Nephron (organoid): ENCODE data around the gene THSD4.
A peak's percentile ranks its signal among the peaks of the same experiment; 100 is the strongest.

Source experiments
- H3K27ac Mint-ChIP-seq, 3 experiments: 2 replicates each; pipeline ENCODE4 v1.8.0; 2020; ENCODE audit warnings: mixed read lengths in 3 of 3, mild to moderate bottlenecking in 2 of 3, moderate library complexity in 1 of 3
- H3K27me3 Mint-ChIP-seq: 2 replicates; pipeline ENCODE4 v1.8.0; 2021; ENCODE audit warnings: low read depth, mild to moderate bottlenecking, moderate library complexity, mixed read lengths
- H3K36me3 Mint-ChIP-seq: 2 replicates; pipeline ENCODE4 v1.8.0; 2020; ENCODE audit warnings: low read depth, mixed read lengths
- H3K4me1 Mint-ChIP-seq: 2 replicates; pipeline ENCODE4 v1.8.0; 2020; ENCODE audit warnings: mixed read lengths
- H3K4me3 Mint-ChIP-seq, 3 experiments: 2 replicates each; pipeline ENCODE4 v1.8.0; 2020; ENCODE audit warnings: mild to moderate bottlenecking in 3 of 3, mixed read lengths in 3 of 3, moderate library complexity in 2 of 3
- H3K9me3 Mint-ChIP-seq: 2 replicates; pipeline ENCODE4 v1.8.0; 2020; ENCODE audit warnings: mixed read lengths
- TF ChIP-seq, protein P1 (sequence below), 3 experiments: fragments of 200-600 bp; sonication (generic); IDR thresholded peaks; one replicate each; pipeline ENCODE4 v1.5.0; 2021; ENCODE audit warnings: antibody characterized with exemption in 3 of 3; ENCODE audit not compliant: unreplicated experiment in 3 of 3

Gene THSD4

DNA sequence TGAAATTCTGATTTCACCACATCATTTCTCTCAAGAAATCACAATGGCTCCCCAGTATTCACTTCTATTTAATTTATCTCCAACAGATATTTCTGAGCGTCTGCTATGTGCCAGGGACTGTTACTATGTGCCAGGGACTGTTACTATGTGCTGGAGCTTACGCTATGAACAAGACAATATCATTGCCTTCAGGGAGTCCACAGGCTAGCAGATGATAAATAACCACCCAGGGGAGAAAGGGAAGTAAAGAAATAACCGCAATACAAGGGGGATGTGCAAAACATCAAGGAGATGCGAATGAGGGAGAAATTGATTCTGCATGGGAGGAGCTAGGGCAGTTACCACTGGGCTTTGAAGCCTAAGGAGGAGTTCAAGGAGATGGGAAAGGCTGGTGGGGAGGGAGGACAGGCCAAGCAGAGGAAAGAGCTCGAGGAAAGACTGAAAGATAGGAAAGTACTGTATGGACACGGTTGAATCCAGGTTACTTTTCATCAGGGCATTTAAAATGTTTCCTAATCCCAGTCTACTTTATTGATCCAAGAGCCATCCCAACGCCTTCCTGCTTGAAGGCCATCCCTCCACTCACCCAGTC, 2.5 kb downstream of the THSD4 start:
- H3K4me1 Mint-ChIP-seq: peaks cover 39% of the 10 kb centered on the region
- H3K27ac Mint-ChIP-seq: no peak overlapping the region
- H3K36me3 Mint-ChIP-seq: no peaks in the 10 kb centered on the region
- peak overlapping the region; percentile 46 to 65 (median 52) for H3K4me3 Mint-ChIP-seq
- TF ChIP-seq, protein P1, sequence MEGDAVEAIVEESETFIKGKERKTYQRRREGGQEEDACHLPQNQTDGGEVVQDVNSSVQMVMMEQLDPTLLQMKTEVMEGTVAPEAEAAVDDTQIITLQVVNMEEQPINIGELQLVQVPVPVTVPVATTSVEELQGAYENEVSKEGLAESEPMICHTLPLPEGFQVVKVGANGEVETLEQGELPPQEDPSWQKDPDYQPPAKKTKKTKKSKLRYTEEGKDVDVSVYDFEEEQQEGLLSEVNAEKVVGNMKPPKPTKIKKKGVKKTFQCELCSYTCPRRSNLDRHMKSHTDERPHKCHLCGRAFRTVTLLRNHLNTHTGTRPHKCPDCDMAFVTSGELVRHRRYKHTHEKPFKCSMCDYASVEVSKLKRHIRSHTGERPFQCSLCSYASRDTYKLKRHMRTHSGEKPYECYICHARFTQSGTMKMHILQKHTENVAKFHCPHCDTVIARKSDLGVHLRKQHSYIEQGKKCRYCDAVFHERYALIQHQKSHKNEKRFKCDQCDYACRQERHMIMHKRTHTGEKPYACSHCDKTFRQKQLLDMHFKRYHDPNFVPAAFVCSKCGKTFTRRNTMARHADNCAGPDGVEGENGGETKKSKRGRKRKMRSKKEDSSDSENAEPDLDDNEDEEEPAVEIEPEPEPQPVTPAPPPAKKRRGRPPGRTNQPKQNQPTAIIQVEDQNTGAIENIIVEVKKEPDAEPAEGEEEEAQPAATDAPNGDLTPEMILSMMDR (IDR thresholded peaks at IDR 0.05; ENCODE audit: unreplicated experiment in 3 of 3): no peak
- no peaks in the 10 kb centered on the region for H3K9me3 Mint-ChIP-seq
- H3K27me3 Mint-ChIP-seq: peaks cover 64% of the 10 kb centered on the region

DNA sequence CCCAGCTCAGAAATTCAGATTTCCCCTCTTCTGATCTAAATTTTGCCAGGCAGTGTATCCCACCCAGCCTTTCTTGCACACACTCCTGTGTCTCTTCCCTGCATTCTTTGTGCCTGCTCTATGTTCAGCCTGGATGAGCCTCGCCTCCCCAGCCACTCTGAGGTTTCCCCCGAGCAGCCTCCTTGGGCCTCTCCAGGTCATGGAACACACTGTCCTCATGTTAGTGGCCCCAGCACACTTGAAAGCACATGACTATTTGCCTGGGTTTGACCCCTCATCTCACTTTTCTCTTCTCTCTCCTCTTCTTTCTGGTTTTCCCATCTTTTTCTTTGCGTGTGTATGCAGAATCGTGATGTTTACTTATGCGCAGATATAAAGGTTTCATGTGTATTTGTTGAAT, 3.1 kb downstream of the THSD4 start:
- H3K27ac Mint-ChIP-seq: no peak overlapping the region
- H3K4me3 Mint-ChIP-seq: peak overlapping the region; percentile 6 to 31 (median 8)
- H3K9me3 Mint-ChIP-seq: no peaks in the 10 kb centered on the region
- peaks cover 68% of the 10 kb centered on the region for H3K27me3 Mint-ChIP-seq
- no peaks in the 10 kb centered on the region for H3K36me3 Mint-ChIP-seq
- TF ChIP-seq, protein P1 (IDR thresholded peaks at IDR 0.05; ENCODE audit: unreplicated experiment in 3 of 3): no peak
- peaks cover 41% of the 10 kb centered on the region for H3K4me1 Mint-ChIP-seq

DNA sequence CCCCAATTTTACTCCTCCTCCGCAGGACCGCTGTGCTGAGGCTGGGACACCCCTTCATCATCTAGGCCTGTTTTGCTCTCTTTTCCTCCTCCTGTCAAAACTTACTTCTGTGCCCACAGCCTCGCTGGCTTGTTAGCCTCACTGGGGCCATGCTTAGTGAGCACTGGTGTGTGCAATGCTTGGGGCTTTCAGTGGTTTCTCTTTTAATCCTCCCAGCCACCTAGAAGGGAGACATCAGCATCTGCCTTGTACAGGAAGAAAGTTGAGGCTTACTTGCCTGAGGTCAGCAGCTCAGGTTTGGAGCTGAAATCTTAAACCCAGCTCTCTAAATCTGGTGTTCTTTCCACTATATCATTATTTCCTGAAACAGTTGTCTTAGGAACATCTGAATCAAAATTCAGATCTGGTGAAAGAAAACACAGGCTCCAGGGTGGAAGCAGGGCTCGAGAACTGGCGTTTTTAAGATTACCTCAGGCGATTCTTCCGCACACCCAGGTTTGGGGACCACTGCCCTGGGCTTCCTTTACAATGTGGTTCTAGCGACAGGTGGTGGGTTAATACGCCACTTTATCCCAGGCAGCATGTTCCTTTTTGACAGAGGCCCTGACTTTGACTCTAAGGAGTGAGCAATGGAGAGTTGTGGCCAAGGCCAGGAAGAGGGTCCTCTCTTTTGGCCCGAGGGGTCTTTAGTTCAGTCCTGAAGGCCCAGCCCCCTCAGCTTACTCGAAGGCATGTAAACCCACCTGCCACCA, 3.8 kb downstream of the THSD4 start:
- H3K4me3 Mint-ChIP-seq: peak overlapping the region in 2 of 3 experiments; percentile 6 to 7
- peaks cover 70% of the 10 kb centered on the region for H3K27me3 Mint-ChIP-seq
- no peaks in the 10 kb centered on the region for H3K9me3 Mint-ChIP-seq
- TF ChIP-seq, protein P1 (IDR thresholded peaks at IDR 0.05; ENCODE audit: unreplicated experiment in 3 of 3): no peak
- H3K36me3 Mint-ChIP-seq: no peaks in the 10 kb centered on the region
- H3K27ac Mint-ChIP-seq: no peak overlapping the region
- H3K4me1 Mint-ChIP-seq: peaks cover 45% of the 10 kb centered on the region

DNA sequence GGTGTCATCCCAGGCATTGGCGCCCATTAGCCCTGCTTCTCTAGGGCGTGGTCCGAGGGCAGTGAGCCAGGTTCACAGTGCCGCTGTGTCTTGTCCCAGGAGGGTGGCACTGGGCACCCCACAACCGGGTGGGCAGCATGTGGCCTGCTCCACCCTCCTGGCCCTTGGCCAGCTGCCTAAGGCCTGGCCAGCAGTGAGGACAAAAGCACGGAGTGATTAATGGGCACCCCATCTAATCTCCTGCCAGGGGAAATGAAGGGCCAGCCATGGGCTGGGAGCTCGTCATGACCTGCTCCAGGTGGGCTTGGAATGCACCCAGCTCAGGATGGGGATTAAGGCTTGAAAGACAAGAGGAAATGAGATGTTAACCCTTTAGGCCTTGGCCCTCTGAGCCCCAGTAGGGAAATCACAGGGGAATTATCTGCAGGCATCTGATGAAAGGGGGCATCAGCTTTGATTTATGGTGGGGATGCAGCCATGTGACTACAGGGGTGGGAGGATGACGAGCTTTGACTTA, 5.2 kb downstream of the THSD4 start:
- no peak overlapping the region for H3K27ac Mint-ChIP-seq
- no peak overlapping the region for H3K4me3 Mint-ChIP-seq
- peaks cover 50% of the 10 kb centered on the region for H3K4me1 Mint-ChIP-seq
- TF ChIP-seq, protein P1 (IDR thresholded peaks at IDR 0.05; ENCODE audit: unreplicated experiment in 3 of 3): no peak
- H3K9me3 Mint-ChIP-seq: no peaks in the 10 kb centered on the region
- no peaks in the 10 kb centered on the region for H3K36me3 Mint-ChIP-seq
- peaks cover 63% of the 10 kb centered on the region for H3K27me3 Mint-ChIP-seq

DNA sequence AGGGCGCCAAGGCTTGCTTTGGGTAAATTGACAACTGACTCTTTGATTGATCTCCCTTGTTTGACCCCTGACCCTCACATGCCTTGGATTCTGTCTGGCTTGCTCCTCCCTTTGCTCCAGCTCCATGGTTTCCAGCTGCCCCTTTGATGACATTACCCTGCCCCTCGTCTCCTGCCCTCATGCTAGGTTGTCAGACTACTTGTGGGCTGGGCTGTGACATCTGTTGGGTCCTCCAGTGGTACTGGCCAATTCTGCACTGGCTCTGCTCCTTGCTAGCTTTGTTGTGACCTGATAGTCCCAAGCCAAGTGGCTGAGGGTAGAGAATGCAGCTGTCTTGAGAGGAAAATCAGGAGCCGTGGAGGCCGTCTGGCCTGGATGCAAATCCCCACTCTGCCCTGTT, 6.2 kb downstream of the THSD4 start:
- no peak overlapping the region for H3K27ac Mint-ChIP-seq
- TF ChIP-seq, protein P1 (IDR thresholded peaks at IDR 0.05; ENCODE audit: unreplicated experiment in 3 of 3): no peak
- peaks cover 50% of the 10 kb centered on the region for H3K4me1 Mint-ChIP-seq

More for the DNA sequence above, 6.2 kb downstream of the THSD4 start:
- Mint-ChIP-seq H3K36me3 (no peaks in the 10 kb centered on the region), H3K27me3 (peaks cover 57% of the 10 kb centered on the region), H3K4me3 (no peak overlapping the region), H3K9me3 (no peaks in the 10 kb centered on the region)
